Measurements from ENCODE around the gene HDGFL3.

Gene HDGFL3

GRCh38 chr15:83248151-83249029, 40.8 kb upstream of the HDGFL3 start:
- TF ChIP-seq USF1 (IDR thresholded peaks at IDR 0.05) (no peak), FOXM1 (IDR thresholded peaks at IDR 0.05; ENCODE audit: borderline replicate concordance, low read depth) (no peak), RAD21 (IDR thresholded peaks at IDR 0.05; ENCODE audit: low read depth) (peak; percentile 91)

DNA sequence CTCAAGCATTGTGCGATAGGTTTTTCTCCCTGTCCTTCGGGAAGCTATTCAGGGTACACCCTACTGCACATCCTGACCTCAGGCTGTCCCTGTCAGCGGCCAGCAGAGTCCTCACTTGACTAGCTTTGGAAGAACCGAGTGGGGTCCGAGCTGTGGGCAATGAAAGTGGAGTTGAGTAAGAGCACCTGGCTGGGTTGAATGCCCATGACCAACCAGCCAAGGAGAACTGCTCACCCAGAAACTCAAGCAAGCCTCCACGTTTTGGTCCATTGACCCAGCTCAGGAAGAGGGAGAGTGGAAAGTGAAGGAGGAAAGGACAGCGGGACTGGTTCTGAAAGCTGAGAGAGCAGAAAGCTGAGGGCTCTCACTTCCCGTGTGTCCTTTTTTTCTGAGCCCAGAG, 36.0 kb upstream of the HDGFL3 start:
- TF ChIP-seq ZBTB7A (IDR thresholded peaks at IDR 0.05; ENCODE audit: low read depth) (no peak), YY1 (IDR thresholded peaks at IDR 0.05; ENCODE audit: low read depth) (no peak), FOXM1 (IDR thresholded peaks at IDR 0.05; ENCODE audit: borderline replicate concordance, low read depth) (no peak), EGR1 (IDR thresholded peaks at IDR 0.05) (no peak), TEAD4 (IDR thresholded peaks at IDR 0.05) (no peak), USF1 (IDR thresholded peaks at IDR 0.05) (no peak), TAF1 (IDR thresholded peaks at IDR 0.05; ENCODE audit: low read depth) (no peak), CEBPB (IDR thresholded peaks at IDR 0.05) (no peak), CREB1 (IDR thresholded peaks at IDR 0.05; ENCODE audit: low read depth) (no peak), RAD21 (IDR thresholded peaks at IDR 0.05; ENCODE audit: low read depth) (no peak), NFIC (IDR thresholded peaks at IDR 0.05) (no peak)
- TF ChIP-seq, protein P1, sequence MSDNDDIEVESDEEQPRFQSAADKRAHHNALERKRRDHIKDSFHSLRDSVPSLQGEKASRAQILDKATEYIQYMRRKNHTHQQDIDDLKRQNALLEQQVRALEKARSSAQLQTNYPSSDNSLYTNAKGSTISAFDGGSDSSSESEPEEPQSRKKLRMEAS (IDR thresholded peaks at IDR 0.05), result no peak
- TF ChIP-seq, protein P2, sequence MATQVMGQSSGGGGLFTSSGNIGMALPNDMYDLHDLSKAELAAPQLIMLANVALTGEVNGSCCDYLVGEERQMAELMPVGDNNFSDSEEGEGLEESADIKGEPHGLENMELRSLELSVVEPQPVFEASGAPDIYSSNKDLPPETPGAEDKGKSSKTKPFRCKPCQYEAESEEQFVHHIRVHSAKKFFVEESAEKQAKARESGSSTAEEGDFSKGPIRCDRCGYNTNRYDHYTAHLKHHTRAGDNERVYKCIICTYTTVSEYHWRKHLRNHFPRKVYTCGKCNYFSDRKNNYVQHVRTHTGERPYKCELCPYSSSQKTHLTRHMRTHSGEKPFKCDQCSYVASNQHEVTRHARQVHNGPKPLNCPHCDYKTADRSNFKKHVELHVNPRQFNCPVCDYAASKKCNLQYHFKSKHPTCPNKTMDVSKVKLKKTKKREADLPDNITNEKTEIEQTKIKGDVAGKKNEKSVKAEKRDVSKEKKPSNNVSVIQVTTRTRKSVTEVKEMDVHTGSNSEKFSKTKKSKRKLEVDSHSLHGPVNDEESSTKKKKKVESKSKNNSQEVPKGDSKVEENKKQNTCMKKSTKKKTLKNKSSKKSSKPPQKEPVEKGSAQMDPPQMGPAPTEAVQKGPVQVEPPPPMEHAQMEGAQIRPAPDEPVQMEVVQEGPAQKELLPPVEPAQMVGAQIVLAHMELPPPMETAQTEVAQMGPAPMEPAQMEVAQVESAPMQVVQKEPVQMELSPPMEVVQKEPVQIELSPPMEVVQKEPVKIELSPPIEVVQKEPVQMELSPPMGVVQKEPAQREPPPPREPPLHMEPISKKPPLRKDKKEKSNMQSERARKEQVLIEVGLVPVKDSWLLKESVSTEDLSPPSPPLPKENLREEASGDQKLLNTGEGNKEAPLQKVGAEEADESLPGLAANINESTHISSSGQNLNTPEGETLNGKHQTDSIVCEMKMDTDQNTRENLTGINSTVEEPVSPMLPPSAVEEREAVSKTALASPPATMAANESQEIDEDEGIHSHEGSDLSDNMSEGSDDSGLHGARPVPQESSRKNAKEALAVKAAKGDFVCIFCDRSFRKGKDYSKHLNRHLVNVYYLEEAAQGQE (IDR thresholded peaks at IDR 0.05; ENCODE audit: low read depth), result no peak

GRCh38 chr15:83230242-83230641, 22.6 kb upstream of the HDGFL3 start:
- no peak for TF ChIP-seq YY1 (IDR thresholded peaks at IDR 0.05; ENCODE audit: low read depth)
- no peak for TF ChIP-seq NFIC (IDR thresholded peaks at IDR 0.05)
- no peak for TF ChIP-seq FOXM1 (IDR thresholded peaks at IDR 0.05; ENCODE audit: borderline replicate concordance, low read depth)
- no peak for TF ChIP-seq EGR1 (IDR thresholded peaks at IDR 0.05)

- TF ChIP-seq TCF12 (IDR thresholded peaks at IDR 0.05; ENCODE audit: low read depth) (no peak), YY1 (IDR thresholded peaks at IDR 0.05; ENCODE audit: low read depth) (no peak), USF1 (IDR thresholded peaks at IDR 0.05) (no peak), RAD21 (IDR thresholded peaks at IDR 0.05; ENCODE audit: low read depth) (no peak), CEBPB (IDR thresholded peaks at IDR 0.05) (no peak), TAF1 (IDR thresholded peaks at IDR 0.05; ENCODE audit: low read depth) (no peak), EP300 (IDR thresholded peaks at IDR 0.05; ENCODE audit: borderline replicate concordance) (no peak), CREB1 (IDR thresholded peaks at IDR 0.05; ENCODE audit: low read depth) (no peak), EGR1 (IDR thresholded peaks at IDR 0.05) (no peak), NFIC (IDR thresholded peaks at IDR 0.05) (no peak)
- TF ChIP-seq, protein P2 (IDR thresholded peaks at IDR 0.05; ENCODE audit: low read depth), result no peak
- TF ChIP-seq, protein P1 (IDR thresholded peaks at IDR 0.05), result no peak
Observed at GRCh38 chr15:83225449-83225848, 17.8 kb upstream of the HDGFL3 start.

GRCh38 chr15:83219026-83219425, 11.4 kb upstream of the HDGFL3 start:
- TF ChIP-seq YY1 (IDR thresholded peaks at IDR 0.05; ENCODE audit: low read depth), result no peak
- TF ChIP-seq, protein P2 (IDR thresholded peaks at IDR 0.05; ENCODE audit: low read depth), result no peak
- no peak for TF ChIP-seq FOXM1 (IDR thresholded peaks at IDR 0.05; ENCODE audit: borderline replicate concordance, low read depth)
- no peak for TF ChIP-seq ZBTB7A (IDR thresholded peaks at IDR 0.05; ENCODE audit: low read depth)
- TF ChIP-seq TEAD4 (IDR thresholded peaks at IDR 0.05), result no peak
- no peak for TF ChIP-seq TAF1 (IDR thresholded peaks at IDR 0.05; ENCODE audit: low read depth)
- TF ChIP-seq, protein P1 (IDR thresholded peaks at IDR 0.05), result no peak
- TF ChIP-seq NFIC (IDR thresholded peaks at IDR 0.05), result no peak
- TF ChIP-seq EGR1 (IDR thresholded peaks at IDR 0.05), result no peak
- TF ChIP-seq CEBPB (IDR thresholded peaks at IDR 0.05), result no peak
- TF ChIP-seq EP300 (IDR thresholded peaks at IDR 0.05; ENCODE audit: borderline replicate concordance), result no peak
- TF ChIP-seq RAD21 (IDR thresholded peaks at IDR 0.05; ENCODE audit: low read depth), result no peak
- no peak for TF ChIP-seq USF1 (IDR thresholded peaks at IDR 0.05)
- no peak for TF ChIP-seq TCF12 (IDR thresholded peaks at IDR 0.05; ENCODE audit: low read depth)
- TF ChIP-seq CREB1 (IDR thresholded peaks at IDR 0.05; ENCODE audit: low read depth), result no peak
